HepG2 (cell line): ENCODE data around the gene KANSL1. TPM values are rescaled to one million over a fixed set of nuclear protein-coding genes. Genes with fewer than 3 reads are reported as not detected.

Experiments used
- CCAR2 ChIP-seq: fragments of 200-400 bp; formaldehyde crosslinking; optimal IDR thresholded peaks from 2 replicates; pipeline ENCODE3; 2018; ENCODE audit warnings: low read depth, mild to moderate bottlenecking, low read length, moderate library complexity
- CEBPB ChIP-seq: IDR thresholded peaks from 2 replicates; pipeline ENCODE4 v1.6.1; 2011; ENCODE audit warnings: low read depth, low read length, improper control_type of control experiment, borderline replicate concordance
- CREBL2 ChIP-seq: sonication (generic); formaldehyde crosslinking; IDR thresholded peaks from 2 replicates; pipeline ENCODE4 v1.8.1; 2023; ENCODE audit warnings: missing genetic modification reagents, mild to moderate bottlenecking, borderline replicate concordance
- ETV5 ChIP-seq: IDR thresholded peaks from 2 replicates; pipeline ENCODE4 v1.6.1; 2018; ENCODE audit warnings: missing biosample characterization, missing genetic modification reagents, inconsistent platforms, borderline replicate concordance
- ETV6 ChIP-seq: sonication (generic); formaldehyde crosslinking; conservative IDR thresholded peaks from 2 replicates; pipeline ENCODE4 v1.4.0; 2020; ENCODE audit warnings: missing genetic modification reagents
- NFYB ChIP-seq: sonication (generic); formaldehyde crosslinking; IDR thresholded peaks from 2 replicates; pipeline ENCODE4 v1.4.0; 2020; ENCODE audit warnings: missing genetic modification reagents
- RBAK ChIP-seq: sonication (generic); formaldehyde crosslinking; IDR thresholded peaks from 2 replicates; pipeline ENCODE4 v1.5.1; 2020; ENCODE audit warnings: mild to moderate bottlenecking, missing genetic modification reagents
- ZBTB25 ChIP-seq: IDR thresholded peaks from 2 replicates; pipeline ENCODE4 v1.6.1; 2018; ENCODE audit warnings: missing genetic modification reagents
- ZKSCAN5 ChIP-seq: sonication (generic); formaldehyde crosslinking; IDR thresholded peaks from 2 replicates; pipeline ENCODE4 v1.5.1; 2020; ENCODE audit warnings: mild to moderate bottlenecking, missing genetic modification reagents
- ZNF143 ChIP-seq: sonication (generic); formaldehyde crosslinking; IDR thresholded peaks from 2 replicates; pipeline ENCODE4 v1.4.0; 2020; ENCODE audit warnings: missing genetic modification reagents
- ZNF615 ChIP-seq: sonication (generic); formaldehyde crosslinking; IDR thresholded peaks from 2 replicates; pipeline ENCODE4 v1.5.0; 2020; ENCODE audit warnings: mild to moderate bottlenecking, missing genetic modification reagents, borderline replicate concordance
- ZNF776 ChIP-seq: sonication (generic); formaldehyde crosslinking; IDR thresholded peaks from 2 replicates; pipeline ENCODE4 v1.4.0; 2020; ENCODE audit warnings: mild to moderate bottlenecking, missing genetic modification reagents
- ZSCAN22 ChIP-seq: sonication (generic); formaldehyde crosslinking; IDR thresholded peaks from 2 replicates; pipeline ENCODE4 v1.4.0; 2020; ENCODE audit warnings: mild to moderate bottlenecking, missing genetic modification reagents
- polyA plus RNA-seq, 8 experiments: library from polyadenylated mRNA; depleted of rRNA in 3 of 8; stranded (reverse) in 7 of 8; unstranded in 1 of 8; fragments of >200 nt; fragmentation: Illumina TruSeq in 4 of 8; extraction: Trizol in 4 of 8; gene quantifications; 2 replicates each; pipeline versions ENCODE4 v1.2.1 to v1.2.3, GENCODE V29; 2011 to 2016; ENCODE audit warnings: low read depth in 4 of 8, missing spikeins in 1 of 8, mixed read lengths in 1 of 8; ENCODE audit not compliant: insufficient read depth in 1 of 8
- total RNA-seq, 5 experiments: library from RNA; depleted of rRNA; stranded (reverse); fragments of >200 nt; fragmentation: Illumina TruSeq; extraction: Trizol; gene quantifications; 2 replicates each; pipeline ENCODE4 v1.2.3, GENCODE V29; 2016; ENCODE audit warnings: low read depth in 1 of 5
- TF ChIP-seq, protein P1 (sequence below): sonication (generic); formaldehyde crosslinking; IDR thresholded peaks from 2 replicates; pipeline ENCODE4 v1.8.0; 2022; ENCODE audit warnings: mild to moderate bottlenecking, missing genetic modification reagents; ENCODE audit not compliant: insufficient replicate concordance
- TF ChIP-seq, protein P2 (sequence below): sonication (generic); formaldehyde crosslinking; IDR thresholded peaks from 2 replicates; pipeline ENCODE4 v1.5.1; 2020; ENCODE audit warnings: mild to moderate bottlenecking, missing genetic modification reagents, borderline replicate concordance
- TF ChIP-seq, protein P3 (sequence below): sonication (generic); formaldehyde crosslinking; IDR thresholded peaks from 2 replicates; pipeline ENCODE4 v1.9.0; 2021; ENCODE audit warnings: missing genetic modification reagents, borderline replicate concordance

The KANSL1 gene
- total and polyA plus RNA-seq, 2 of the 13 experiments (the other 11 are each of a cell fraction or from before 2014, with no cell fraction given) = 24.0 to 59.6 TPM

GRCh38 chr17:46192439-46193150 lies 634 bp downstream of the KANSL1 start (continued):
- TF ChIP-seq, protein P1, sequence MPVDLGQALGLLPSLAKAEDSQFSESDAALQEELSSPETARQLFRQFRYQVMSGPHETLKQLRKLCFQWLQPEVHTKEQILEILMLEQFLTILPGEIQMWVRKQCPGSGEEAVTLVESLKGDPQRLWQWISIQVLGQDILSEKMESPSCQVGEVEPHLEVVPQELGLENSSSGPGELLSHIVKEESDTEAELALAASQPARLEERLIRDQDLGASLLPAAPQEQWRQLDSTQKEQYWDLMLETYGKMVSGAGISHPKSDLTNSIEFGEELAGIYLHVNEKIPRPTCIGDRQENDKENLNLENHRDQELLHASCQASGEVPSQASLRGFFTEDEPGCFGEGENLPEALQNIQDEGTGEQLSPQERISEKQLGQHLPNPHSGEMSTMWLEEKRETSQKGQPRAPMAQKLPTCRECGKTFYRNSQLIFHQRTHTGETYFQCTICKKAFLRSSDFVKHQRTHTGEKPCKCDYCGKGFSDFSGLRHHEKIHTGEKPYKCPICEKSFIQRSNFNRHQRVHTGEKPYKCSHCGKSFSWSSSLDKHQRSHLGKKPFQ (CRISPR knock-in tag) = peak; percentile 58
- TF ChIP-seq ZNF615 (CRISPR knock-in tag) (no peak), ZBTB25 (peak; percentile 41; the same call in 1 of the 2 replicates), RBAK (CRISPR knock-in tag) (no peak), ZNF143 (CRISPR knock-in tag) (no peak), CCAR2 (no peak), ETV5 (CRISPR knock-in tag) (no peak), ETV6 (CRISPR knock-in tag) (no peak), ZSCAN22 (CRISPR knock-in tag) (no peak), ZNF776 (CRISPR knock-in tag) (no peak), CEBPB (no peak), NFYB (CRISPR knock-in tag) (no peak; the same call in 1 of the 2 replicates), ZKSCAN5 (CRISPR knock-in tag) (no peak), CREBL2 (CRISPR knock-in tag) (no peak)
- TF ChIP-seq, protein P2, sequence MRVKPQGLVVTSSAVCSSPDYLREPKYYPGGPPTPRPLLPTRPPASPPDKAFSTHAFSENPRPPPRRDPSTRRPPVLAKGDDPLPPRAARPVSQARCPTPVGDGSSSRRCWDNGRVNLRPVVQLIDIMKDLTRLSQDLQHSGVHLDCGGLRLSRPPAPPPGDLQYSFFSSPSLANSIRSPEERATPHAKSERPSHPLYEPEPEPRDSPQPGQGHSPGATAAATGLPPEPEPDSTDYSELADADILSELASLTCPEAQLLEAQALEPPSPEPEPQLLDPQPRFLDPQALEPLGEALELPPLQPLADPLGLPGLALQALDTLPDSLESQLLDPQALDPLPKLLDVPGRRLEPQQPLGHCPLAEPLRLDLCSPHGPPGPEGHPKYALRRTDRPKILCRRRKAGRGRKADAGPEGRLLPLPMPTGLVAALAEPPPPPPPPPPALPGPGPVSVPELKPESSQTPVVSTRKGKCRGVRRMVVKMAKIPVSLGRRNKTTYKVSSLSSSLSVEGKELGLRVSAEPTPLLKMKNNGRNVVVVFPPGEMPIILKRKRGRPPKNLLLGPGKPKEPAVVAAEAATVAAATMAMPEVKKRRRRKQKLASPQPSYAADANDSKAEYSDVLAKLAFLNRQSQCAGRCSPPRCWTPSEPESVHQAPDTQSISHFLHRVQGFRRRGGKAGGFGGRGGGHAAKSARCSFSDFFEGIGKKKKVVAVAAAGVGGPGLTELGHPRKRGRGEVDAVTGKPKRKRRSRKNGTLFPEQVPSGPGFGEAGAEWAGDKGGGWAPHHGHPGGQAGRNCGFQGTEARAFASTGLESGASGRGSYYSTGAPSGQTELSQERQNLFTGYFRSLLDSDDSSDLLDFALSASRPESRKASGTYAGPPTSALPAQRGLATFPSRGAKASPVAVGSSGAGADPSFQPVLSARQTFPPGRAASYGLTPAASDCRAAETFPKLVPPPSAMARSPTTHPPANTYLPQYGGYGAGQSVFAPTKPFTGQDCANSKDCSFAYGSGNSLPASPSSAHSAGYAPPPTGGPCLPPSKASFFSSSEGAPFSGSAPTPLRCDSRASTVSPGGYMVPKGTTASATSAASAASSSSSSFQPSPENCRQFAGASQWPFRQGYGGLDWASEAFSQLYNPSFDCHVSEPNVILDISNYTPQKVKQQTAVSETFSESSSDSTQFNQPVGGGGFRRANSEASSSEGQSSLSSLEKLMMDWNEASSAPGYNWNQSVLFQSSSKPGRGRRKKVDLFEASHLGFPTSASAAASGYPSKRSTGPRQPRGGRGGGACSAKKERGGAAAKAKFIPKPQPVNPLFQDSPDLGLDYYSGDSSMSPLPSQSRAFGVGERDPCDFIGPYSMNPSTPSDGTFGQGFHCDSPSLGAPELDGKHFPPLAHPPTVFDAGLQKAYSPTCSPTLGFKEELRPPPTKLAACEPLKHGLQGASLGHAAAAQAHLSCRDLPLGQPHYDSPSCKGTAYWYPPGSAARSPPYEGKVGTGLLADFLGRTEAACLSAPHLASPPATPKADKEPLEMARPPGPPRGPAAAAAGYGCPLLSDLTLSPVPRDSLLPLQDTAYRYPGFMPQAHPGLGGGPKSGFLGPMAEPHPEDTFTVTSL (CRISPR knock-in tag) = no peak
- TF ChIP-seq, protein P3, sequence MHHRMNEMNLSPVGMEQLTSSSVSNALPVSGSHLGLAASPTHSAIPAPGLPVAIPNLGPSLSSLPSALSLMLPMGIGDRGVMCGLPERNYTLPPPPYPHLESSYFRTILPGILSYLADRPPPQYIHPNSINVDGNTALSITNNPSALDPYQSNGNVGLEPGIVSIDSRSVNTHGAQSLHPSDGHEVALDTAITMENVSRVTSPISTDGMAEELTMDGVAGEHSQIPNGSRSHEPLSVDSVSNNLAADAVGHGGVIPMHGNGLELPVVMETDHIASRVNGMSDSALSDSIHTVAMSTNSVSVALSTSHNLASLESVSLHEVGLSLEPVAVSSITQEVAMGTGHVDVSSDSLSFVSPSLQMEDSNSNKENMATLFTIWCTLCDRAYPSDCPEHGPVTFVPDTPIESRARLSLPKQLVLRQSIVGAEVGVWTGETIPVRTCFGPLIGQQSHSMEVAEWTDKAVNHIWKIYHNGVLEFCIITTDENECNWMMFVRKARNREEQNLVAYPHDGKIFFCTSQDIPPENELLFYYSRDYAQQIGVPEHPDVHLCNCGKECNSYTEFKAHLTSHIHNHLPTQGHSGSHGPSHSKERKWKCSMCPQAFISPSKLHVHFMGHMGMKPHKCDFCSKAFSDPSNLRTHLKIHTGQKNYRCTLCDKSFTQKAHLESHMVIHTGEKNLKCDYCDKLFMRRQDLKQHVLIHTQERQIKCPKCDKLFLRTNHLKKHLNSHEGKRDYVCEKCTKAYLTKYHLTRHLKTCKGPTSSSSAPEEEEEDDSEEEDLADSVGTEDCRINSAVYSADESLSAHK (CRISPR knock-in tag) = no peak
